IMR-90 (cell line): ENCODE results near the gene GLCE.

ENCODE experiments used
- CTCF ChIP-seq: conservative IDR thresholded peaks from 2 replicates; pipeline ENCODE4 v1.5.1; 2012; ENCODE audit warnings: mild to moderate bottlenecking, low read depth, low read length, improper control_type of control experiment
- MAZ ChIP-seq: IDR thresholded peaks from 2 replicates; pipeline ENCODE4 v1.6.1; 2012; ENCODE audit warnings: low read depth, mild to moderate bottlenecking, low read length, improper control_type of control experiment, moderate library complexity, borderline replicate concordance
- MXI1 ChIP-seq: IDR thresholded peaks from 2 replicates; pipeline ENCODE4 v1.6.1; 2012; ENCODE audit warnings: low read depth, mild to moderate bottlenecking, low read length, moderate library complexity, borderline replicate concordance
- POLR2A ChIP-seq: IDR thresholded peaks from 2 replicates; pipeline ENCODE4 v1.6.1; 2012; ENCODE audit warnings: mild to moderate bottlenecking, low read depth, low read length
- RAD21 ChIP-seq: IDR thresholded peaks from 2 replicates; pipeline ENCODE4 v1.6.1; 2012; ENCODE audit warnings: low read length, improper control_type of control experiment
- RFX5 ChIP-seq: IDR thresholded peaks from 2 replicates; pipeline ENCODE4 v1.8.0; 2012; ENCODE audit warnings: low read depth, mild to moderate bottlenecking, low read length, moderate library complexity
- USF2 ChIP-seq: fragments of 150-350 bp; IDR thresholded peaks from 2 replicates; pipeline ENCODE4 v1.6.1; 2017; ENCODE audit warnings: mild to moderate bottlenecking, antibody characterized with exemption, low read length, low read depth

GRCh38 chr15:69148465-69148864, 12.0 kb upstream of the GLCE start:
- no peak for TF ChIP-seq CTCF
- no peak for TF ChIP-seq POLR2A
- TF ChIP-seq MXI1: no peak
- no peak for TF ChIP-seq USF2
- no peak for TF ChIP-seq RFX5
- TF ChIP-seq MAZ: no peak
- no peak for TF ChIP-seq RAD21
